HG03066 (cell line): ENCODE data around the gene KXD1.
"Not testable (repeated sequence)": the region's sequence is repeated elsewhere in the genome, so short reads cannot be mapped to it uniquely, and the experiment has no call there.

Experiments
- ATAC-seq: cut with Tn5 transposase; IDR thresholded peaks from one replicate; pipeline ENCODE4 v1.9.1; 2021; ENCODE audit warnings: low read depth; ENCODE audit not compliant: unreplicated experiment

The KXD1 gene

GRCh38 chr19:18533058-18533457, 24.6 kb upstream of the KXD1 start:
- no peak for ATAC-seq

GRCh38 chr19:18536475-18536874, 21.2 kb upstream of the KXD1 start:
- no peak for ATAC-seq

GRCh38 chr19:18537431-18537830, 20.2 kb upstream of the KXD1 start:
- no peak for ATAC-seq

- no peak for ATAC-seq
Observed at GRCh38 chr19:18538115-18538514, 19.6 kb upstream of the KXD1 start.

- no peak for ATAC-seq
Observed at GRCh38 chr19:18539372-18539771, 18.3 kb upstream of the KXD1 start.

- not testable (repeated sequence) for ATAC-seq
Observed at GRCh38 chr19:18540200-18540599, 17.5 kb upstream of the KXD1 start.

- ATAC-seq: no peak
Observed at GRCh38 chr19:18541258-18541991, 16.2 kb upstream of the KXD1 start.

- ATAC-seq: no peak
Observed at GRCh38 chr19:18541992-18542940, 15.4 kb upstream of the KXD1 start.

- ATAC-seq: peak; percentile 78
Observed at GRCh38 chr19:18542941-18543813, 14.5 kb upstream of the KXD1 start, which contains the start of gene FKBP8. TSS of gene FKBP8 (minus strand) at chr19:18543573. CDS start at chr19:18541970, 1,603 bp downstream.

- peak; percentile 67 for ATAC-seq
Observed at GRCh38 chr19:18543814-18544475, 13.7 kb upstream of the KXD1 start.

GRCh38 chr19:18551631-18552030, 6.0 kb upstream of the KXD1 start:
- no peak for ATAC-seq

- ATAC-seq: no peak
Observed at GRCh38 chr19:18558202-18558555, 509 bp downstream of the KXD1 start.

- no peak for ATAC-seq
Observed at GRCh38 chr19:18558604-18559003, 934 bp downstream of the KXD1 start.

- ATAC-seq: no peak
Observed at GRCh38 chr19:18559685-18560084, 2.0 kb downstream of the KXD1 start.

- ATAC-seq: no peak
Observed at GRCh38 chr19:18562086-18562485, 4.4 kb downstream of the KXD1 start.

- ATAC-seq: no peak
Observed at GRCh38 chr19:18566953-18567352, 9.3 kb downstream of the KXD1 start.

- no peak for ATAC-seq
Observed at GRCh38 chr19:18568367-18568766, 10.7 kb downstream of the KXD1 start.

- ATAC-seq: peak; percentile 86
Observed at GRCh38 chr19:18571564-18572344, 14.1 kb downstream of the KXD1 start, which contains the start of gene UBA52. TSS of gene UBA52 (plus strand) at chr19:18571857. CDS start at chr19:18573301, 1,444 bp downstream.

- no peak for ATAC-seq
Observed at GRCh38 chr19:18574691-18575291, 17.1 kb downstream of the KXD1 start.
